GM19324 (cell line): Measurements from ENCODE around the gene KRTAP23-1.

Source experiments
- ATAC-seq: cut with Tn5 transposase; IDR thresholded peaks from one replicate; pipeline ENCODE4 v1.9.1; 2021; ENCODE audit warnings: mild to moderate bottlenecking, moderate library complexity; ENCODE audit not compliant: unreplicated experiment, low FRiP score

Gene KRTAP23-1

GRCh38 chr21:30315701-30316100 lies 32.7 kb downstream of the KRTAP23-1 start:
- ATAC-seq = no peak

GRCh38 chr21:30306884-30307283 lies 41.5 kb downstream of the KRTAP23-1 start:
- ATAC-seq = no peak

GRCh38 chr21:30305136-30305535 lies 43.3 kb downstream of the KRTAP23-1 start:
- ATAC-seq = no peak
